Measurements from ENCODE around the gene SLC25A13.

SLC25A13 gene

DNA sequence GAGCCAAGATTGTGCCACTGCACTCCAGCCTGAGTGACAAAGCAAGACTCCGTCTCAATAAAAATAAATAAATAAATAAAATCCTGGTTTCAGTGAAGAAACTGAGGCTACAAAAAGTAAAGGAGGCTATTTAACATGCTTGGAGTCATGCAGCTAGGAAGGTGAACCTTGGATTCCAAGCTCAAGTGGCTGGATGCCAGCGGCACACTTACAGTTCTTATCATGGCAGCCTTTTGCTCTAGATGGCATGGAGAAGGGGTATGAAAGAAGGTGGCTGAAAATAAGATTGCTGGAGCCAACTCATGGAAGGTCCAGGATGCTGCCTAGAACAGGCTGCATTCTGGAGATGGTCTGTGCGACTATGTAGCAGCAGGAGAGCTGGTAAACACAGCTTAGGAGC, 170.0 kb downstream of the SLC25A13 start:
- no peak for TF ChIP-seq ZFX (IDR thresholded peaks at IDR 0.05)
- no peak overlapping the region for H3K27ac ChIP-seq

- TF ChIP-seq ZFX (IDR thresholded peaks at IDR 0.05) (no peak), CTCF (conservative IDR thresholded peaks at IDR 0.05) (no peak)
- H3K27ac ChIP-seq: no peak overlapping the region
These were observed 177.7 kb downstream of the SLC25A13 start for GRCh38 chr7:96144260-96144526.

DNA sequence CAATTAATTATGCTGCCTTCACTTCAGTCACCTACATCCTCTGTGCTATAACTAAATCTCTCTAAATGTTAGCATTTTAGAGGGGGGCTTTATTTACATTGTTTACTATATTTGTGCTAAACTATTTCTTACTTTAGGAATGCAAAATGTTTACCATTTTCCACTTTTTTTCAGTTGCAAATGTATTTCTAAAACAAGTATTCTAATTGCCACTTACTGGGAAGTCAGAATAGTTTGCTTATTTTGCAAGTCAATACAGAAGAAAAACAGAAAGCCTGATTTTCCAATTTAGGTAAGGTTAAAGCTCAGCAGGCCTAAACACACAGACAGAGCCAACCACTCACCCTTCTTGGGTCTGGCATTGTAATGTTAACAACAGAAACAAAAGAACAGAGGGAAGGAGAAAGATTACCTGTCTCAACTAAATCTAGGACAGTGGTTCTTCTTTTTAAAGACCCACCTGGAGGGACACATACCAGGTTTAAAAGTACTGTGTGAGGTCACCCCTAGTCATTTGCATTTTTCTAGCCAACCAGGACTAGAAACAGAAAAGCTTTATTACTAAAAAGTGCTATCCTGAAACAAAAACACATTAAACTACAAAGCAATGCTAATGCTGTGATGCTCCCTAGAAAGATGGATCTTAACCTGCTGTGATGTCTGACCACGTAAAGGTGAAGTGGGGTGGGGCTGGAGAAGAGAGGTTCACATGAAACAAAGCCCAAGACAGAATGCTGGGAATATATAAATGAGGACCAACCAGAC, 178.2 kb downstream of the SLC25A13 start:
- no peak for TF ChIP-seq ZFX (IDR thresholded peaks at IDR 0.05)
- TF ChIP-seq CTCF (conservative IDR thresholded peaks at IDR 0.05): no peak
- H3K27ac ChIP-seq: no peak overlapping the region

DNA sequence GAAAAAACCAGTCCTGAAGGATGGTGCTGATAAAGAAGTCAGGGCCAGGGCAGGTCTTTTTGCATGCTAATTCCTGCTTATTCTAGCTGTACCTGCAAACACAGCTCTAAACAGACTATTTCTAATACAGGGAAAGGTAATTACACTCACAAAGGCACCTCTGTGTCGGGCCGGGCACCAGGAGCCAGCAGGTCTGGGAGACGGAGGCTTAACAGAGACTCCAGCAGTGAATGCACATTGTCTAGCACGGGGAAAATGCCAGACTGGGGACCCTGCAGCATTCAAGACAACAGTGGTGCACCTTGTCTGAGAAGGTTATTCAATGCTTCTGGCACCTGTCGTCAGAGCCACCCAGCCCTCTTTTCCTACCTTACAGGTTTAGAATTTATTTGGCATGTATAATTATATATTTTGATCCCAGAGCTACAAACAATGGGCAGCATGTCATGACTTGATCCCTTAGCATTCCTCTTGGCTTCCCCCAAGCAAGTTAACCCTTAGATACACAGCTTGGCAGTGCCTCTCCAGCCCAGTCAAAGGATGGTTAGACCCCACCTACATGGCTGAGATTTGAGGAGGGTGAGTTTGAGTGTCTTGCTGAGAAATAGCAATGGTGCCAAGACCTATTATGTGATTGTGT, 185.2 kb downstream of the SLC25A13 start:
- no peak overlapping the region for H3K27ac ChIP-seq
- no peak for TF ChIP-seq ZFX (IDR thresholded peaks at IDR 0.05)
- no peak for TF ChIP-seq CTCF (conservative IDR thresholded peaks at IDR 0.05)

DNA sequence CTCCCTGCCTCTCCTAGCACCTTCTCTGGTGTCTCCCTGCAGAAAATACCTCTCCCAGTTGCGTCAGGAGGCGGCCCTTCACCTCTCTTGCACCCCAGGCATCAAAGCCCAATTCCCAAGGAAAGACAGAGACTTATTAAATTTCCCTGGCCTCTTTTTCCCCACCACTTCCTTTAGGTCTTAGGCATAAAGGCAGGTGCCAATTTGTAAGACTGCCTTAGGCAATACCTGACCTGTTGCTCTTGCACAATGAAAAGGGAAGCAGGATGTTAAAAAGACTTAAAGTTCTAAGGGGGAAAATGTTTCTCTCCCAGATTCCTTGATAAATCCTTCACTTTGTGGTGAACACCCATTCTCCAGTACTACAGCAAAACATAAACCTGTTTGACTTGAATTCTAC, 186.7 kb downstream of the SLC25A13 start:
- TF ChIP-seq ZFX (IDR thresholded peaks at IDR 0.05) (no peak), CTCF (conservative IDR thresholded peaks at IDR 0.05) (no peak)
- H3K27ac ChIP-seq: no peak overlapping the region

GRCh38 chr7:96131525-96131924, 190.4 kb downstream of the SLC25A13 start:
- H3K27ac ChIP-seq: no peak overlapping the region
- no peak for TF ChIP-seq ZFX (IDR thresholded peaks at IDR 0.05)
- TF ChIP-seq CTCF (conservative IDR thresholded peaks at IDR 0.05): no peak; the same call in 1 of the 2 replicates

GRCh38 chr7:96127746-96128145, 194.2 kb downstream of the SLC25A13 start:
- H3K27ac ChIP-seq: no peak overlapping the region
- TF ChIP-seq CTCF (conservative IDR thresholded peaks at IDR 0.05) (no peak), ZFX (IDR thresholded peaks at IDR 0.05) (no peak)

DNA sequence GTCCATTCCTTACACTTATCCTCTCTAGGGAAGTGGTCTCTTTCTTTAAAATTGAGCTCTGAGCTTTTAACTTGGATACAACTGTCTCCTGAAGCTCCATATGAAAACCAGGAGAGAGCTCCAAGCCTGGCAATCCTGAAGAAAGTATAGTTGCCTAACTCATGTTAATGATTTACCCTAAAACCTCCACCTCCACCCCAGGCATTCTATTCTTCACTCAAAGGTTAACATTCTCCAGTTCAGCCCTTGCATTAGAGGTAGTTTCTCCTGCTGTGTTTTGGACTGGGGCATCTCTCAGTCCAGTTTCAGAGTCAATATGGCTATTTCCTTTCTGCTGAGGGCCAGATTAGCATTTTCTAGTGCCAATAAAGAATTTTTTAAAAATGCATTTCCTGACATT, 195.5 kb downstream of the SLC25A13 start:
- no peak overlapping the region for H3K27ac ChIP-seq
- TF ChIP-seq ZFX (IDR thresholded peaks at IDR 0.05): no peak
- TF ChIP-seq CTCF (conservative IDR thresholded peaks at IDR 0.05): no peak
